Effector CD8-positive, alpha-beta T cell (primary cell): ENCODE measurements around the gene CASZ1.

Experiments
- DNase-seq: peaks from one replicate; lab custom pipeline; 2025; lab: John Stamatoyannopoulos, UW

The CASZ1 gene

DNA sequence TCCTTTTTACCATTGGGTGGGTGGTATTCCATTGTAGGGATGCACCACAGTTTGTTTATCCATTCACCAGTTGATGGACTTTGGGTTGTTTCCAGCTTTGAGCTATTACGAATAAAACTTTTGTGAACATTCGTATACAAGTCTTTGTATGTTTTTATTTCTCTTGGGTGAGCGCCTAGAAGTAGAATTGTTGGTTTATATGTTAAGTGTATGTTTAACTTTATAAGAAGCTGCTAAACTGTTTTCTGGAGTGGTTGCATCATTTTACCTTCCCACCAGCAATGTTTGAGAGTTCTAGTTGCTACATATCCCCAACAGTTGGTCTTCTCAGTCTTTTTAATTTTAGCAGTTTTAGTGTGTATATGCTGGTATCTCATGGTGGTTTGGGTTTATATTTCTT, 189.2 kb downstream of the CASZ1 start:
- no peak for DNase-seq

DNA sequence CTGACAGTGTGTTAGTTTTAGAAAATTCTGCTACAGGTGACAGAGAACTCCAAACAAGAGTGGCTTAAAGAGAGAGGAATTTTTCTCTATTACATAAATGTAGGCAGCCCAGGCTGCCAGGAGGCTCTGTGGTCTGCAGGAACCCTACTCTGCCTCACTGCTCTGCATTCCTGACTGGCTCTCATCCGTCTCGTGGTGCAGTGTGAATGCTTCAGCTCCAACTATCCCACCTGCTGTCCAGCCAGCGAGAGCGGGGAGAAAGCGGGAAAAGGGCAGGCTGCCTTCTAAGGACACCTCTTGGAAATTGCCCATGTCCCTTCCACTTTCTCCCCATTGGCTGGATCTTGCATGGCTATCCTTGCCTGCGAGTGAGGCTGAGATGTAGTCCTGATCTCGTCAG, 190.4 kb downstream of the CASZ1 start:
- no peak for DNase-seq

DNA sequence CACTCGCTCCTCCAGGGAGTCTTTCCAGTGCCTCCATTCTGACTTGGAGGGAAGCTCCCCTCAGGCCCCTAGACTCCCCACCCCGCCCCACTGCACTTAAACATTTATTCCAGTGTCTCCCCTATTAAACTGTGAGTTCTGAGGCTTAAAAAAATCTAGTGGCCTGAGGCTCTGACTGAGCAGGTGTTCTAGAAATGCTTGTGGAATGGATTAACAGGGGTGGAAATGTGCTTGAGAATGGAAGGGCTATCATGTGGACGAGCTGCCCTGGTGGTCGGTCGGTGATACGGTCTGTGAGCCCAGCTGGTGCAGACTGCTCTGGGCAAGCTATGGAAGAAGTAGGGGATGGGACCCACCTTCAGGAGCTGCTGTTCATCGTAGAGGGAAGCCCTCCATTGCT, 191.5 kb downstream of the CASZ1 start:
- DNase-seq, result no peak

DNA sequence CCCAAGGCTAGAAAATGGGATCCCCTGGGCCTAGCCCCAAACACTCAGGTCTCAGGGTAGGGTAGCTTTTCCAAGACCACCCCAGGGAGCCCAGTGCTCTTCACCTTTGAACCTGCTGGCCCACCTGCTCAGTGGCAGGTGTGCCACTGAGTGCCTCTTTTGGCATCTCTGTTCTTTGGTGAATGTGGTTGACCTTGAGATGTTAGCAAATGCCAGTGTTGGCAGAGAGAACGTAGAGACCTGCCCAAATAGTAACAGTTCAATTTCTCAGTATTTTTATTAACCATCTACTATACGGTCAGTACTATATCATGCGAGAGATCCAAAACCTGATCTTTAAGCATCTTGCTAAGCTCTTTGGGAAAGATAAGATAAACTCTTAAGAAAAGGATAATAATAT, 193.5 kb downstream of the CASZ1 start:
- no peak for DNase-seq

DNA sequence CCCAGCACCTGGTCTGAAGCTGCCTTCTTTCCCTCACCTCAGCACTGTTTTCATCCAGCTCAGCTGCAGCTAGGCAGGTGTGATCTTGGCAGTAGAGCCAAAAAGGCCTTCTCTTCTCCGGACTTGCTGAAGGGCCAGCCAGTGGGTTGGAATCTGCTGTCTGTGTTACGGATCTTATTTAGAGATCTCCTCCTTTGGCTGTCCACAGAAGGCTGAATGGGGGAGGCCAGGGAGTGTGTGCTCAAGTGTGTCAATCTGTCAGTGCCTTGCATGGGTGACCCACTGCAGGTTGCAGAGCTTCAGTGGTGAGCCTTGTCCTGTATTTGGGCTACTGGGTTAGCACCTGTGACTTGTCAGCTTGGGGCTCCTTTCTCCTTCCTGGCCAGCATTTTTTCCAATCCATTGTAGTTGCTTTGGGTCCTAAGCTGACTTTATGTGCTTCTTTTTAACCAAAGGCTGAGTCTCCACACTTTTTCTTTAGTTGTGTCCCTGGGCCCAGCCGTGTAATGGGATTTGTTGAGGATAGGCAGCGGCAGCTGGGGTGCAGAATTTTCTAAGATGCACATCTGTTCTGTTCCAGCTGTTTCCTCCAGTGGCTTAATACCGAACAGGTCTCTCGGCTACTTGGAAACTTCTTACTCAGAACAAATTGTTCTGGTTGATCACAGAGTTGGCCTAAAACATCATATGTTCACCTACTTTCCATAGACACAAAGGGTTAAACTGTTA, 194.9 kb downstream of the CASZ1 start:
- no peak for DNase-seq

DNA sequence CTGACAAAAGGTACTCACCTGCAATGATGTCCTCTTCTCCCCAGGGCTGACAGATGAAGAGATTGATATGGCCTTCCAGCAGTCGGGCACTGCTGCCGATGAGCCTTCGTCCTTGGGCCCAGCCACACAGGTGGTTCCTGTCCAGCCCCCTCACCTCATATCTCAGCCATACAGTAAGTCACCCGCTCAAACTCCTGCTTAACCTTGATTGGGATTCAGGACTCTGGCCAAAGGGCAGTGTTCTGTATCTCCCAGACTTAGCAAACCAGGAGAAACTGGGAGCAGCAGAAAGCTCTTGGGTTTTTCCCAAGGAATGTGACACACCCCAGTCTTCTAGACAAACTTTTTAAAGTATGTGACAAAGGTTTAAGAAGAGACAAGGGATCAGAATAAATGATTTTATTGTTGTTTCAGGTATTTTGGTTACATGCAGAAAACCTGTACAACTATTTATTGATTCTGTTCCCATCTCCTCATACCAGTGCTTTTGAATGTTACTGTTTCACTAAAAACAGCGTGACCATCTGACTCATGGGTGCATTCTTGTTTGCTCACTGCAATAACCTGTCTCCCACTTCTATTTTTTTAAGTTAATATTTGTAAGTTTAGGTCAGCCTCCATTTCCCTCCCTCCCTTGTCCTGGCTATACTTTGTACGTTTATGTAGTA, 197.1 kb downstream of the CASZ1 start:
- no peak for DNase-seq

DNA sequence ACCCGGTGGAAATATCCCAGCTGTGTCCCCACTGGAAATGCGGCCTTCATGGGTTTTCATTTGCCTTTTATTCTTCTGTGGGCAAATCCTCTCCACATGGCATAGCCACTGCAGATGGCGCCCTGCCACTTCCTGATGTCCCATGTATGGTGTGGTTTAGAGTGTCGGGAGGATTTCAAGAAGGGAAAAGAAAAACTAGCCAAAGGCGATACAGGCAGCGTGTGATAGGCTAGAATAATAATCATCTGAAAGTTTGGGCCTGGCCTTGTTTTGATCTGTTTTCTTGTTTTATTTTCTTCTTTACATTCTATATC, 198.1 kb downstream of the CASZ1 start:
- no peak for DNase-seq

DNA sequence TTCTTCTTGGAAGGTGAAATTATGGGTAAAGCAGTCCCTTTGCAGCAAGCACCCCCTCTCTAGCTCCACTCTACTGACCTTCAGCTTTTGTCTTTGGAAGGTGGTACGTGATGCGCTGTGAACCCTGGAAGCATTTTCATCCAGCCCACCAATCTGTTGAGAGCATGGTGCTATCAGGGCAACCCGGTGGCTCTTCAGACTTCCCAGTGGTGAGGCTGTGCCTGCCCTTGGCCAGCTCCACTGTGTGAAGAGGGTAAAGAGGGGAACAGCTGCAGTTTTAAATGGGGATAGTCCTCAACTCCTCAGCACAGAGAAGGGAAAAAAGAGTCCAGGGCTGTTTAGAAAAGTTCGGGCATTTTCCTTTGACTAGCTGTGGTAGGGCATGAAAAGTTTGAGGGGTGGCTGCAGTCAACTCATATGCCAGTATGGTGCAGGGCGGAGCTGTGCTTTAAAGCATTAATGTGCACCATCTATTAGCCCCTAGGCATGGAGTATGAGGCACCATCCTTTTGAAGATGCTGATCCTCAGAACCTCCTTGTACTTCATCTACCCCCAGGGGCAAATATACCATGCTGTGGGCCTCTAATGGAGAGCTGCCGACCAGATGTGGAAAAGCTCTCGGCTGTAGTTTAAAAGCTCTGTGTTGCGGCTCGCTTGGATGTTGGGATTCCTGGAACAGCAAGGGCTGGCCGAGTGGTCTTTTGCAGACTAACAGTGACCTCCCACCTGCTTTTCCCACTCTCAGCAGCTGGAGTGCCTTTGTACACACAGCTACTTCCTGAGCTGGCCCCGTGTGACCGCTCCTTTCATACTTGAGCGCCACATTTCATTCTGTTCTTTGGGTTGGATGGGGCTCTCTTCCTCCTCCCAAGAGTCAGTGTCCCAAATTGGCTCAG, 198.7 kb downstream of the CASZ1 start:
- DNase-seq, result no peak

DNA sequence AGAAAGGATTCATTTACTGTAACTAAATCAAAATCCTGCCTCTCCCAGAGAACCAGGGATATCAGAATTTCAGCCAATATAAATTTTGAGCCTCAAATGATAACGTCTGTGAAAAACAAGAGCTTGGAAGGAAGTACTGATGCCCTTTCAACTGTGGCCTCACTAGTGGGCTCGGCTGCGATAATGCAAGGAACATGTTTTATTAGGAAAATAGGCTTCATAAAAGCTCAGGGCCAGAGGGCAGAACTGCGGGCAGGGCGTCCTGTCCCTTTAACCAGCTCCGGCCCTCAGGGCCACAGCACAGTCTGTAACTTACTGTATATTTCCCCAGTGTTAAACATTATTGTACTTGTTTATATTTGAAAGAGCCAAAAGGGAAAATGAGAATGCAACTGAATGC, 199.7 kb downstream of the CASZ1 start:
- DNase-seq, result no peak

DNA sequence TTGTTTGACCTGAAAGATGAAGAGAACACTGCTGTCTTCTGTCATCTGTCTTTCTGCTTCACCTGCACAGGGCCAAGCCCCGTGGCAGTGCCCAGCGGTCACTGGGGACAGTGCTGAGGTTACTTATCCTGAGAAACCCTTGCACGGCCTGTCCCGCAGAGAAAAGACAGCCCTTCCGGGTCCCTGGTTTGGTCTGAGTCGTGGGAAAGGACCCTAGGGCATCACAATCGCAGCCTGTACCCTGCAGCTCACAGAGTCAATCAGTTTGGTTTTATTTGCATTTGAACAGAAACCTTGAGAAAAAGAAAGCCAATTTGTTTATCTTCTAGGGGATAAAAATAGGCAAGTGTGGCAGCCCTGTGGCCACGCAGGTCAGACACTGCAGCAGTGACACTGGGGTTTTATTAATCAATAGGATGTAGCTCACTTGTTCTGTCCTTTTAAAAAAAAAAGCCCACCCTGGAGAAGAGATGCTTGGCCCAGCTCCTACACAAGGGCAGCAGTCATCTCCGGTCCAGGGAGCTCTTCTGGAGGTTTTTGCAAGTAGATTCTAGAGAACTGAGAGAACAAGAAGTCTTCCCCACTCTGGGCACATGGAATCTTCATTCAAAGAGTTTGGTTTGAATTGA, 201.7 kb downstream of the CASZ1 start:
- no peak for DNase-seq

DNA sequence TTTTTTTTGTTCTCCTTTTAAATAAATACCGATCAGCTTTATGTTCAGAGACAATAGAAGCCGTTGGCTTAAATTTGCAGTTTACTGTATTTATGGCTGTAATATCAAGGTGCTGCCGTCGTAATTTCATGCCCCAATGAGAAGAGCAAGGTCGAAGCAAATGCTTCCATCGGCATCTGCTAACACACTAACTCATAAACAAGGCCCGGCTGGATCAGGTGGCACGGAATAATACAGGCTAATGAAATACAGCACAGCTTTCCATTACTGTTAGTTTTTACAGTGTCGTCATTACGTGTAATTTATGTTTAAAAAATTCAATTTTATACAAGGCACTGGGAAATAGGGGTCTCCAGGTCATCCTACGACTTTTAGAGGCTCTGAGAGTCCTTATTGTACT, 202.7 kb downstream of the CASZ1 start:
- no peak for DNase-seq

DNA sequence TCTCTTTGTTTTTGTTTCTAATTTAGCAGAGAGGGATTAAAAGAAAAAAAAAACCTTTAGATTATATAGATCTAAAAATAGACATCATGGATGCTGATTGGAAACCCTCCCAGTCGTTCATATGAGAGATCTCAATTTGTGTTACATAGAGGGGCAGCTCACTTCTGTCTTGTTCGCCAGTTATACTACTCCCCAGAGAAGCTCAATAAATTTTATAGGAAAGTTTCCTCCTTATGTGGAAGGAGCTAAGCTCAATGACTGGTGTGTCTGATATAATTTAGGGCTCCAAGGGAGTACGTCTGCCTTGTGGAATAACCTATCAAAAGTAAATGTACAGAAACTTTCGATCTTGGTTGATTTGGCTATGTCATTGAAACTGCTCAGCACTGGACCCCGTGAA, 204.1 kb downstream of the CASZ1 start:
- no peak for DNase-seq

DNA sequence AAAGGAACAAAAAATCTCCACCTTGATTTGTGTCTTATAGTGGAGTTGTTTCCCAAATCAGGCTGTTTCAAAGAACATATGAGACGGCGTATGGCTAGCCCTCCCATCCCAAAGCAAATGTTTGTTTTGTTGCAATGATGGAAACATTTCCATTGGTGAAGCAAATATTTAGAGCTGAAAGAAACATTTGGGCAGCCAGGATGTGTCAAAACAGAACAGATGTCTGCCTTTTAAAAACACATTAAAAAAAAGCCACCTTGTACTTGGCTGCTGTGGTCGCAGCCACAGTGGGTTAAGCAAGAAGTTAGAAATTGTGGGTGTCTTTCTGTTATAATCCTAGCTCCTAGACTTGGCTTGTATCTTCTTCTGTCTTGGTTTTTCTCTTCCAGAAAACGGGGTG, 205.4 kb downstream of the CASZ1 start:
- DNase-seq, result no peak

DNA sequence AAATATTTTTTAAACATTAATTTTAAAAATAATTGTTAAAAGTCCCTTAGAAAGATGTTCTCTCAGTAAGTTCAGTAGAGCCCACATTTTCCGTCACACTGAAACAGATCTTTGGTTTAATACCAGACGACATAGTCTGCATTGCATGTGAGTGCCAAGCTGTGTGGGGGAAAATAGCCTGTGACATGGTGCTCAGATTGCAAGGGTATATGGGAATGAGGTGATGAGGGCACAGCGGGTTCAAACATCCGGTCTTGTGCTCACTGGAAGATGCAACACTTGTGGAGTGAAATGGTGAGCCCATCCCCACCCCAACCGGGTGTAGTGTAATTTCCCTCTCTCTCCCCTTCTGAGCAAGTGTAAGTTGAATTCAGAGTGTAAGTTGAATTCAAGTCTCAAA, 207.4 kb downstream of the CASZ1 start:
- DNase-seq, result no peak

DNA sequence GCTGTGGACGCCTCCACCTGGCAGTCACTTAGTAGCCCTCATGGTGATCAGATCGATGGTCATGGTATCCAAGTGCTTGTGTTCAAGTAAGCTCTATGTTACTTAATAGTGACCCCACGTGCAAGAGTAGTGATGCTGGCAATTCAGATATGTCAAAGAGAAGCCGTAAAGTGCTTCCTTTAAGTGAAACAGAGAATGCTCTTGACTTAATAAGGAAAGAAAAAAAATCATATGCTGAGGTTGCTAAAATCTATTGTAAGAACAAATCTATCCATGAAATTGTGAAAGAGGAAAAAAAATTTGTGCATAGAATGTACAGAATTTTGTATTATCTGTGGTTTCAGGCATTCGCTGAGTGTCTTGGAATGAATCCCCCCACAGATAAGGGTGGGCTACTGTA, 207.8 kb downstream of the CASZ1 start:
- DNase-seq, result no peak
